CMK (cell line): ENCODE measurements around the gene RAE1.
"Not testable (repeated sequence)": the region's sequence is repeated elsewhere in the genome, so short reads cannot be mapped to it uniquely, and the experiment has no call there.

Source experiments
- DNase-seq: peaks from one replicate; pipeline ENCODE4 v3.0.0-alpha.2; 2010; ENCODE audit warnings: low read depth

The RAE1 gene

GRCh38 chr20:57414867-57415592 lies 64.0 kb downstream of the RAE1 start:
- no peak for DNase-seq

- no peak for DNase-seq
These were observed 64.7 kb downstream of the RAE1 start for GRCh38 chr20:57415771-57416170.

- DNase-seq: no peak
These were observed 65.4 kb downstream of the RAE1 start for GRCh38 chr20:57416296-57417022.

GRCh38 chr20:57417051-57417689 lies 66.1 kb downstream of the RAE1 start:
- DNase-seq: no peak

GRCh38 chr20:57417830-57418780 lies 67.0 kb downstream of the RAE1 start:
- no peak for DNase-seq

- not testable (repeated sequence) for DNase-seq
These were observed 68.4 kb downstream of the RAE1 start for GRCh38 chr20:57419479-57419878.

GRCh38 chr20:57420571-57421252 lies 69.7 kb downstream of the RAE1 start:
- no peak for DNase-seq

GRCh38 chr20:57421253-57422220 lies 70.5 kb downstream of the RAE1 start:
- DNase-seq: no peak

GRCh38 chr20:57422254-57422653 lies 71.2 kb downstream of the RAE1 start:
- no peak for DNase-seq

GRCh38 chr20:57425150-57426013 lies 74.3 kb downstream of the RAE1 start:
- no peak for DNase-seq

GRCh38 chr20:57426271-57426689 lies 75.2 kb downstream of the RAE1 start:
- no peak for DNase-seq

GRCh38 chr20:57426831-57427230 lies 75.8 kb downstream of the RAE1 start:
- DNase-seq: no peak

- DNase-seq: no peak
These were observed 77.5 kb downstream of the RAE1 start for GRCh38 chr20:57428324-57429158.
